Kidney (tissue), 14 donors: Measurements from ENCODE around the gene SERINC3. TPM values are rescaled to one million over a fixed set of nuclear protein-coding genes. Genes with fewer than 3 reads are reported as not detected.

Experiments
- DNase-seq, 5 donors: peaks; one replicate each; pipeline ENCODE4 v3.0.0-alpha.2; 2013 to 2020
- FAIRE-seq: peaks from 2 replicates; lab custom pipeline; 2012; peaks lifted over from hg19 to GRCh38; lab: Jason Lieb, UNC
- H3K27ac ChIP-seq, 2 donors: one replicate each; pipeline ENCODE4 v1.7.0; 2013; ENCODE audit warnings: low read depth in 2 of 2, low read length in 2 of 2, inconsistent platforms in 1 of 2
- H3K27me3 ChIP-seq: one replicate; pipeline ENCODE4 v1.7.1; 2013; ENCODE audit warnings: low read length, inconsistent platforms; ENCODE audit not compliant: control insufficient read depth, insufficient read depth
- H3K36me3 ChIP-seq, 3 donors: one replicate each; pipeline versions ENCODE4 v1.7.0 to v1.7.1; 2013; ENCODE audit warnings: low read length in 3 of 3, control low read depth in 1 of 3, inconsistent platforms in 1 of 3; ENCODE audit not compliant: insufficient read depth in 3 of 3, control insufficient read depth in 2 of 3
- H3K4me1 ChIP-seq, 3 donors: one replicate each; pipeline versions ENCODE4 v1.7.0 to v1.7.1; 2013; ENCODE audit warnings: low read length in 3 of 3, inconsistent platforms in 1 of 3, low read depth in 1 of 3; ENCODE audit not compliant: control insufficient read depth in 2 of 3, insufficient read depth in 2 of 3
- H3K4me3 ChIP-seq, 3 donors: one replicate each; pipeline versions ENCODE4 v1.7.0 to v1.8.1; 2013; ENCODE audit warnings: low read length in 3 of 3, control low read depth in 1 of 3, inconsistent platforms in 1 of 3
- H3K9ac ChIP-seq, 3 donors: one replicate each; pipeline versions ENCODE4 v1.7.0 to v1.7.1; 2013; ENCODE audit warnings: low read length in 3 of 3, control low read depth in 1 of 3, inconsistent platforms in 1 of 3
- H3K9me3 ChIP-seq, 3 donors: one replicate each; pipeline versions ENCODE4 v1.7.0 to v1.7.1; 2013; ENCODE audit warnings: low read length in 3 of 3, control low read depth in 1 of 3, inconsistent platforms in 1 of 3; ENCODE audit not compliant: control insufficient read depth in 2 of 3, insufficient read depth in 1 of 3
- intact Hi-C: fragments of 100-400 bp; cut with DNase I; formaldehyde crosslinking; loops from one replicate; pipeline ENCODE4 v1.11.1; 2022
- polyA plus RNA-seq: library from polyadenylated mRNA; stranded (reverse); fragments of 350-450 nt; fragmentation: Illumina TruSeq; extraction: RNeasy Lipid Tissue Mini Kit (QIAGEN cat#74804); gene quantifications from one replicate; pipeline ENCODE4 v1.2.3, GENCODE V29; 2014; ENCODE audit warnings: low read depth, low replicate concordance; ENCODE audit not compliant: insufficient read depth
- total RNA-seq: library from RNA; stranded (reverse); fragmentation: NEBNext Ultra II Directional; extraction: Animal tissue kit (Norgen Biotek cat#: 25700); gene quantifications from one replicate; pipeline ENCODE4 v1.2.1, GENCODE V29; 2021
- TF ChIP-seq, protein P1 (sequence below): IDR thresholded peaks from 3 replicates; pipeline ENCODE4 v1.5.1; 2012; ENCODE audit warnings: mild to moderate bottlenecking, moderate library complexity, borderline replicate concordance; ENCODE audit not compliant: insufficient read depth; ENCODE audit errors: extremely low read depth
- donor health status: control.
- donor health status: control.
- donor health status: control.
- donor health status: control.
- donor health status: control.
- donor health status: DM: yes; HTN: yes; CAD: no.
- donor health status: Normal renal cell carcinoma (clear cell type).

Gene SERINC3
- total and polyA plus RNA-seq, 2 donors from 2014 or later, result 41.6 to 90.4 TPM

- H3K4me1 ChIP-seq, result peaks cover 0 to 5% (median 0%) of the 10 kb centered on the region in 3 donors
- TF ChIP-seq, protein P1, sequence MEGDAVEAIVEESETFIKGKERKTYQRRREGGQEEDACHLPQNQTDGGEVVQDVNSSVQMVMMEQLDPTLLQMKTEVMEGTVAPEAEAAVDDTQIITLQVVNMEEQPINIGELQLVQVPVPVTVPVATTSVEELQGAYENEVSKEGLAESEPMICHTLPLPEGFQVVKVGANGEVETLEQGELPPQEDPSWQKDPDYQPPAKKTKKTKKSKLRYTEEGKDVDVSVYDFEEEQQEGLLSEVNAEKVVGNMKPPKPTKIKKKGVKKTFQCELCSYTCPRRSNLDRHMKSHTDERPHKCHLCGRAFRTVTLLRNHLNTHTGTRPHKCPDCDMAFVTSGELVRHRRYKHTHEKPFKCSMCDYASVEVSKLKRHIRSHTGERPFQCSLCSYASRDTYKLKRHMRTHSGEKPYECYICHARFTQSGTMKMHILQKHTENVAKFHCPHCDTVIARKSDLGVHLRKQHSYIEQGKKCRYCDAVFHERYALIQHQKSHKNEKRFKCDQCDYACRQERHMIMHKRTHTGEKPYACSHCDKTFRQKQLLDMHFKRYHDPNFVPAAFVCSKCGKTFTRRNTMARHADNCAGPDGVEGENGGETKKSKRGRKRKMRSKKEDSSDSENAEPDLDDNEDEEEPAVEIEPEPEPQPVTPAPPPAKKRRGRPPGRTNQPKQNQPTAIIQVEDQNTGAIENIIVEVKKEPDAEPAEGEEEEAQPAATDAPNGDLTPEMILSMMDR, result no peak
- no peaks in the 10 kb centered on the region for H3K9me3 ChIP-seq
- DNase-seq, result no peak
- intact Hi-C loops, result no loop called here
- H3K27ac ChIP-seq, result no peak overlapping the region
- H3K9ac ChIP-seq, result no peak overlapping the region
- no peaks in the 10 kb centered on the region for H3K36me3 ChIP-seq
- no peak overlapping the region for H3K4me3 ChIP-seq
- H3K27me3 ChIP-seq, result no peaks in the 10 kb centered on the region
- no peak for FAIRE-seq
Observed at GRCh38 chr20:44465001-44465560, 56.8 kb downstream of the SERINC3 start.

GRCh38 chr20:44464514-44464913, 57.4 kb downstream of the SERINC3 start:
- no peaks in the 10 kb centered on the region for H3K36me3 ChIP-seq
- intact Hi-C loops, result no loop called here
- FAIRE-seq, result no peak
- no peaks in the 10 kb centered on the region for H3K27me3 ChIP-seq
- H3K9me3 ChIP-seq, result no peaks in the 10 kb centered on the region
- H3K4me3 ChIP-seq, result no peak overlapping the region
- H3K4me1 ChIP-seq, result peaks cover 0 to 5% (median 0%) of the 10 kb centered on the region in 3 donors
- TF ChIP-seq, protein P1, result no peak
- no peak overlapping the region for H3K9ac ChIP-seq
- no peak for DNase-seq
- H3K27ac ChIP-seq, result no peak overlapping the region

GRCh38 chr20:44463466-44463865, 58.4 kb downstream of the SERINC3 start:
- no peak overlapping the region for H3K27ac ChIP-seq
- H3K9ac ChIP-seq, result no peak overlapping the region
- TF ChIP-seq, protein P1, result no peak
- intact Hi-C loops, result no loop called here
- H3K4me3 ChIP-seq, result no peak overlapping the region
- peaks cover 0 to 5% (median 0%) of the 10 kb centered on the region in 3 donors for H3K4me1 ChIP-seq
- H3K36me3 ChIP-seq, result no peaks in the 10 kb centered on the region
- H3K27me3 ChIP-seq, result no peaks in the 10 kb centered on the region
- no peak for DNase-seq
- H3K9me3 ChIP-seq, result no peaks in the 10 kb centered on the region
- no peak for FAIRE-seq

GRCh38 chr20:44461803-44462174, 60.1 kb downstream of the SERINC3 start:
- intact Hi-C loops, result no loop called here
- TF ChIP-seq, protein P1, result no peak

More at GRCh38 chr20:44461803-44462174, 60.1 kb downstream of the SERINC3 start:
- no peak overlapping the region for H3K27ac ChIP-seq
- DNase-seq (no peak), FAIRE-seq (no peak)
- H3K9ac ChIP-seq, result no peak overlapping the region
- H3K4me3 ChIP-seq, result no peak overlapping the region
- H3K4me1 ChIP-seq, result peaks cover 0 to 5% (median 0%) of the 10 kb centered on the region in 3 donors
- H3K27me3 ChIP-seq, result no peaks in the 10 kb centered on the region
- H3K9me3 ChIP-seq, result no peaks in the 10 kb centered on the region
- no peaks in the 10 kb centered on the region for H3K36me3 ChIP-seq
